Measurements from ENCODE around the gene LCN15. TPM values are rescaled to one million over a fixed set of nuclear protein-coding genes. Genes with fewer than 3 reads are reported as not detected.

LCN15 gene
- total RNA-seq, 1 donor from 2014 or later, result 1.9 TPM

GRCh38 chr9:136748666-136749611, 15.4 kb downstream of the LCN15 start:
- H3K4me1 Mint-ChIP-seq (ENCODE audit: low read depth, unreplicated experiment), result no peaks in the 10 kb centered on the region
- TF ChIP-seq, protein P1, sequence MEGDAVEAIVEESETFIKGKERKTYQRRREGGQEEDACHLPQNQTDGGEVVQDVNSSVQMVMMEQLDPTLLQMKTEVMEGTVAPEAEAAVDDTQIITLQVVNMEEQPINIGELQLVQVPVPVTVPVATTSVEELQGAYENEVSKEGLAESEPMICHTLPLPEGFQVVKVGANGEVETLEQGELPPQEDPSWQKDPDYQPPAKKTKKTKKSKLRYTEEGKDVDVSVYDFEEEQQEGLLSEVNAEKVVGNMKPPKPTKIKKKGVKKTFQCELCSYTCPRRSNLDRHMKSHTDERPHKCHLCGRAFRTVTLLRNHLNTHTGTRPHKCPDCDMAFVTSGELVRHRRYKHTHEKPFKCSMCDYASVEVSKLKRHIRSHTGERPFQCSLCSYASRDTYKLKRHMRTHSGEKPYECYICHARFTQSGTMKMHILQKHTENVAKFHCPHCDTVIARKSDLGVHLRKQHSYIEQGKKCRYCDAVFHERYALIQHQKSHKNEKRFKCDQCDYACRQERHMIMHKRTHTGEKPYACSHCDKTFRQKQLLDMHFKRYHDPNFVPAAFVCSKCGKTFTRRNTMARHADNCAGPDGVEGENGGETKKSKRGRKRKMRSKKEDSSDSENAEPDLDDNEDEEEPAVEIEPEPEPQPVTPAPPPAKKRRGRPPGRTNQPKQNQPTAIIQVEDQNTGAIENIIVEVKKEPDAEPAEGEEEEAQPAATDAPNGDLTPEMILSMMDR (IDR thresholded peaks at IDR 0.05; ENCODE audit: partially characterized antibody, unreplicated experiment), result no peak
- DNase-seq, result no peak
- peak overlapping the region; percentile 55 for H3K4me3 Mint-ChIP-seq (ENCODE audit: unreplicated experiment)
- H3K27ac Mint-ChIP-seq (ENCODE audit: unreplicated experiment), result no peak overlapping the region
- H3K27me3 Mint-ChIP-seq (ENCODE audit: unreplicated experiment), result no peaks in the 10 kb centered on the region
- H3K9me3 Mint-ChIP-seq (ENCODE audit: unreplicated experiment), result peaks cover 3% of the 10 kb centered on the region
- peaks cover 7% of the 10 kb centered on the region for H3K36me3 Mint-ChIP-seq (ENCODE audit: unreplicated experiment)

DNA sequence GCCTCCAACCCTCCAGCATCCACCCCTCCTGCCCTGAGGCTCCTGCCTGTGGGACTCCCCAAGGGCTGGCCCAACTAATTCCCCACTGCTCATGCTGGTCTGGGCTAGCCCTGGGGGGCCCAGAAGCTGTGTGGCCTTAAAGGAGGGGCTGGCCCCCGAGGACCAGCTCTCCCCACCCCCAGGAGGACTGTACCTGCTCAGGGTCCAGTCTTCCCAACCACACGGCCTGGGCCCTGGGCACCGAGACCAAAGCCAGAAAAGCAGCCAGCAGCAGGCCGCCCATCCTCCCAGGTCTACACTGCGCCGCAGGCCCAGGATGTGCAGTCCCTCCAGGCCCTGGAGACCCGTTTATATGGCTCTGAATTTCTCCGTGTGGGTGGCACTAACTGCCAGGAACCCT, 16.1 kb downstream of the LCN15 start, which contains the start of gene LCN6:
Gene LCN6 (minus strand): TSS at position 325 of the 400 bp plus-strand sequence. CDS start 42 bp downstream, at position 283.
- Mint-ChIP-seq H3K27me3 (ENCODE audit: unreplicated experiment) (no peaks in the 10 kb centered on the region), H3K27ac (ENCODE audit: unreplicated experiment) (no peak within 1 kb of the TSS), H3K4me3 (ENCODE audit: unreplicated experiment) (peak within 1 kb of the TSS; percentile 55), H3K9me3 (ENCODE audit: unreplicated experiment) (peaks cover 3% of the 10 kb centered on the region), H3K36me3 (ENCODE audit: unreplicated experiment) (peaks cover 7% of the 10 kb centered on the region), H3K4me1 (ENCODE audit: low read depth, unreplicated experiment) (no peaks in the 10 kb centered on the region)
- DNase-seq, result no peak
- TF ChIP-seq, protein P1 (IDR thresholded peaks at IDR 0.05; ENCODE audit: partially characterized antibody, unreplicated experiment), result no peak

- Mint-ChIP-seq H3K9me3 (ENCODE audit: unreplicated experiment) (peaks cover 2% of the 10 kb centered on the region), H3K36me3 (ENCODE audit: unreplicated experiment) (peaks cover 3% of the 10 kb centered on the region), H3K27me3 (ENCODE audit: unreplicated experiment) (no peaks in the 10 kb centered on the region), H3K4me3 (ENCODE audit: unreplicated experiment) (no peak overlapping the region), H3K27ac (ENCODE audit: unreplicated experiment) (no peak overlapping the region), H3K4me1 (ENCODE audit: low read depth, unreplicated experiment) (no peaks in the 10 kb centered on the region)
- TF ChIP-seq, protein P1 (IDR thresholded peaks at IDR 0.05; ENCODE audit: partially characterized antibody, unreplicated experiment), result no peak
- DNase-seq, result no peak
Measured at GRCh38 chr9:136747161-136748060, 16.9 kb downstream of the LCN15 start.

- Mint-ChIP-seq H3K9me3 (ENCODE audit: unreplicated experiment) (peaks cover 1% of the 10 kb centered on the region), H3K36me3 (ENCODE audit: unreplicated experiment) (no peaks in the 10 kb centered on the region), H3K27me3 (ENCODE audit: unreplicated experiment) (no peaks in the 10 kb centered on the region), H3K27ac (ENCODE audit: unreplicated experiment) (no peak overlapping the region), H3K4me1 (ENCODE audit: low read depth, unreplicated experiment) (no peaks in the 10 kb centered on the region), H3K4me3 (ENCODE audit: unreplicated experiment) (no peak overlapping the region)
- TF ChIP-seq, protein P1 (IDR thresholded peaks at IDR 0.05; ENCODE audit: partially characterized antibody, unreplicated experiment), result no peak
- no peak for DNase-seq
Measured at GRCh38 chr9:136746621-136747020, 17.7 kb downstream of the LCN15 start.

Measured in glutamatergic neuron (in vitro differentiated cells).